Breast epithelium (tissue), 3 donors: ENCODE data around the gene HES3.

Experiments
- CTCF ChIP-seq, 3 donors: fragments of 450-650 bp; IDR thresholded peaks; one replicate each; pipeline ENCODE4 v1.5.1; 2016 to 2017; ENCODE audit warnings: antibody characterized with exemption in 3 of 3, mild to moderate bottlenecking in 3 of 3, moderate library complexity in 3 of 3
- POLR2A ChIP-seq: fragments of 450-650 bp; IDR thresholded peaks from one replicate; pipeline ENCODE4 v1.6.1; 2016; ENCODE audit warnings: antibody characterized with exemption, mild to moderate bottlenecking, moderate library complexity
- POLR2AphosphoS5 ChIP-seq, 3 donors: sonication (generic); formaldehyde crosslinking; IDR thresholded peaks; one replicate each; pipeline ENCODE4 v1.6.1; 2017; ENCODE audit warnings: antibody characterized with exemption in 3 of 3

GRCh38 chr1:6258675-6259074 lies 14.7 kb downstream of the HES3 start:
- TF ChIP-seq CTCF (IDR thresholded peaks at IDR 0.05) (no peak), POLR2A (no peak), POLR2AphosphoS5 (IDR thresholded peaks at IDR 0.05) (no peak)
